ENCODE measurements around the gene PPP3R1. TPM values are rescaled to one million over a fixed set of nuclear protein-coding genes. Genes with fewer than 3 reads are reported as not detected.

Gene PPP3R1
- total and polyA plus RNA-seq, 9 of the 15 experiments (the other 6 are each of a cell fraction or from before 2014, with no cell fraction given): 3.7 to 70.0 (median 24.8) TPM

DNA sequence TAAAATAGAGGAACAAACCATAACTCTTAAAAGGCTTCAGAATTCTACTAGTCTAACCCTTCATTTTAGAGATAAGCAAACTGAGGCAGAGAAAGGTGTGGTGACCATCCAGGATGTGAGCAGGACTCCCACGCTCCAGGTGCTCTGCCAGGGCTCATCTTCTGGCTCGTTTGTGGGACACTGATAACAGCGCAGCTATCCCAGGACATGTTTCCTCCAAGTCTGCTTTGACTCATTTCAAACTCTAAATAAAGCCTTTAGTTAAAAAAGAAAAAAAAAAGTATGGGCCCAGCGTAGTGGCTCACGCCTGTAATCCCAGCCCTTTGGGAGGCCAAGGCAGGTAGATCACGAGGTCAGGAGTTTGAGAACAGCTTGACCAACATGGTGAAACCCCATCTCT, 39.0 kb upstream of the PPP3R1 start:
- FAIRE-seq: no peak
- intact Hi-C loops (cut with micrococcal nuclease): loop anchor here (5.0 kb wide), 1 partner anchor 151 kb away; no protein-coding TSS in a partner anchor
- TF ChIP-seq, protein P1, sequence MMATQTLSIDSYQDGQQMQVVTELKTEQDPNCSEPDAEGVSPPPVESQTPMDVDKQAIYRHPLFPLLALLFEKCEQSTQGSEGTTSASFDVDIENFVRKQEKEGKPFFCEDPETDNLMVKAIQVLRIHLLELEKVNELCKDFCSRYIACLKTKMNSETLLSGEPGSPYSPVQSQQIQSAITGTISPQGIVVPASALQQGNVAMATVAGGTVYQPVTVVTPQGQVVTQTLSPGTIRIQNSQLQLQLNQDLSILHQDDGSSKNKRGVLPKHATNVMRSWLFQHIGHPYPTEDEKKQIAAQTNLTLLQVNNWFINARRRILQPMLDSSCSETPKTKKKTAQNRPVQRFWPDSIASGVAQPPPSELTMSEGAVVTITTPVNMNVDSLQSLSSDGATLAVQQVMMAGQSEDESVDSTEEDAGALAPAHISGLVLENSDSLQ (IDR thresholded peaks at IDR 0.05): no peak
- TF ChIP-seq TSC22D4 (tag; IDR thresholded peaks at IDR 0.05) (no peak), MCM5 (IDR thresholded peaks at IDR 0.05; ENCODE audit: low read depth) (no peak), ZNF766 (CRISPR knock-in tag; conservative IDR thresholded peaks at IDR 0.05) (no peak), PHTF2 (CRISPR knock-in tag; IDR thresholded peaks at IDR 0.05) (no peak), FOXM1 (IDR thresholded peaks at IDR 0.05; ENCODE audit: low read depth) (no peak), FOXM1 (CRISPR knock-in tag; IDR thresholded peaks at IDR 0.05; ENCODE audit: low read depth) (no peak), TAF15 (IDR thresholded peaks at IDR 0.05; ENCODE audit: low read depth, low read length) (no peak), ZNF75A (CRISPR knock-in tag; IDR thresholded peaks at IDR 0.05) (no peak), XRCC4 (IDR thresholded peaks at IDR 0.05; ENCODE audit: extremely low read depth, insufficient read depth, insufficient read length) (no peak), STAT5B (CRISPR knock-in tag; IDR thresholded peaks at IDR 0.05) (no peak)
- TF ChIP-seq, protein P2, sequence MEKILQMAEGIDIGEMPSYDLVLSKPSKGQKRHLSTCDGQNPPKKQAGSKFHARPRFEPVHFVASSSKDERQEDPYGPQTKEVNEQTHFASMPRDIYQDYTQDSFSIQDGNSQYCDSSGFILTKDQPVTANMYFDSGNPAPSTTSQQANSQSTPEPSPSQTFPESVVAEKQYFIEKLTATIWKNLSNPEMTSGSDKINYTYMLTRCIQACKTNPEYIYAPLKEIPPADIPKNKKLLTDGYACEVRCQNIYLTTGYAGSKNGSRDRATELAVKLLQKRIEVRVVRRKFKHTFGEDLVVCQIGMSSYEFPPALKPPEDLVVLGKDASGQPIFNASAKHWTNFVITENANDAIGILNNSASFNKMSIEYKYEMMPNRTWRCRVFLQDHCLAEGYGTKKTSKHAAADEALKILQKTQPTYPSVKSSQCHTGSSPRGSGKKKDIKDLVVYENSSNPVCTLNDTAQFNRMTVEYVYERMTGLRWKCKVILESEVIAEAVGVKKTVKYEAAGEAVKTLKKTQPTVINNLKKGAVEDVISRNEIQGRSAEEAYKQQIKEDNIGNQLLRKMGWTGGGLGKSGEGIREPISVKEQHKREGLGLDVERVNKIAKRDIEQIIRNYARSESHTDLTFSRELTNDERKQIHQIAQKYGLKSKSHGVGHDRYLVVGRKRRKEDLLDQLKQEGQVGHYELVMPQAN (IDR thresholded peaks at IDR 0.05; ENCODE audit: borderline replicate concordance): no peak
- TF ChIP-seq, protein P3, sequence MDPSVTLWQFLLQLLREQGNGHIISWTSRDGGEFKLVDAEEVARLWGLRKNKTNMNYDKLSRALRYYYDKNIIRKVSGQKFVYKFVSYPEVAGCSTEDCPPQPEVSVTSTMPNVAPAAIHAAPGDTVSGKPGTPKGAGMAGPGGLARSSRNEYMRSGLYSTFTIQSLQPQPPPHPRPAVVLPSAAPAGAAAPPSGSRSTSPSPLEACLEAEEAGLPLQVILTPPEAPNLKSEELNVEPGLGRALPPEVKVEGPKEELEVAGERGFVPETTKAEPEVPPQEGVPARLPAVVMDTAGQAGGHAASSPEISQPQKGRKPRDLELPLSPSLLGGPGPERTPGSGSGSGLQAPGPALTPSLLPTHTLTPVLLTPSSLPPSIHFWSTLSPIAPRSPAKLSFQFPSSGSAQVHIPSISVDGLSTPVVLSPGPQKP (CRISPR knock-in tag; IDR thresholded peaks at IDR 0.05): no peak
- TF ChIP-seq, protein P4, sequence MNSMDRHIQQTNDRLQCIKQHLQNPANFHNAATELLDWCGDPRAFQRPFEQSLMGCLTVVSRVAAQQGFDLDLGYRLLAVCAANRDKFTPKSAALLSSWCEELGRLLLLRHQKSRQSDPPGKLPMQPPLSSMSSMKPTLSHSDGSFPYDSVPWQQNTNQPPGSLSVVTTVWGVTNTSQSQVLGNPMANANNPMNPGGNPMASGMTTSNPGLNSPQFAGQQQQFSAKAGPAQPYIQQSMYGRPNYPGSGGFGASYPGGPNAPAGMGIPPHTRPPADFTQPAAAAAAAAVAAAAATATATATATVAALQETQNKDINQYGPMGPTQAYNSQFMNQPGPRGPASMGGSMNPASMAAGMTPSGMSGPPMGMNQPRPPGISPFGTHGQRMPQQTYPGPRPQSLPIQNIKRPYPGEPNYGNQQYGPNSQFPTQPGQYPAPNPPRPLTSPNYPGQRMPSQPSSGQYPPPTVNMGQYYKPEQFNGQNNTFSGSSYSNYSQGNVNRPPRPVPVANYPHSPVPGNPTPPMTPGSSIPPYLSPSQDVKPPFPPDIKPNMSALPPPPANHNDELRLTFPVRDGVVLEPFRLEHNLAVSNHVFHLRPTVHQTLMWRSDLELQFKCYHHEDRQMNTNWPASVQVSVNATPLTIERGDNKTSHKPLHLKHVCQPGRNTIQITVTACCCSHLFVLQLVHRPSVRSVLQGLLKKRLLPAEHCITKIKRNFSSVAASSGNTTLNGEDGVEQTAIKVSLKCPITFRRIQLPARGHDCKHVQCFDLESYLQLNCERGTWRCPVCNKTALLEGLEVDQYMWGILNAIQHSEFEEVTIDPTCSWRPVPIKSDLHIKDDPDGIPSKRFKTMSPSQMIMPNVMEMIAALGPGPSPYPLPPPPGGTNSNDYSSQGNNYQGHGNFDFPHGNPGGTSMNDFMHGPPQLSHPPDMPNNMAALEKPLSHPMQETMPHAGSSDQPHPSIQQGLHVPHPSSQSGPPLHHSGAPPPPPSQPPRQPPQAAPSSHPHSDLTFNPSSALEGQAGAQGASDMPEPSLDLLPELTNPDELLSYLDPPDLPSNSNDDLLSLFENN (IDR thresholded peaks at IDR 0.05; ENCODE audit: low read depth in 2 of 2, low read length in 2 of 2): no peak
- TF ChIP-seq, protein P5, sequence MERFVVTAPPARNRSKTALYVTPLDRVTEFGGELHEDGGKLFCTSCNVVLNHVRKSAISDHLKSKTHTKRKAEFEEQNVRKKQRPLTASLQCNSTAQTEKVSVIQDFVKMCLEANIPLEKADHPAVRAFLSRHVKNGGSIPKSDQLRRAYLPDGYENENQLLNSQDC (CRISPR knock-in tag; IDR thresholded peaks at IDR 0.05): no peak

More for the DNA sequence above, 39.0 kb upstream of the PPP3R1 start:
- ATAC-seq (peak; percentile 14; the same call in 1 of the 3 replicates), DNase-seq (ENCODE audit: extremely low read depth in 1 of 4, low spot score in 3 of 4) (peak in 1 of 4 experiments; percentile 70)
- peaks cover 14 to 34% of the 10 kb centered on the region in 2 experiments for H3K4me1 ChIP-seq (replicated peaks in 1 of 2; ENCODE audit: control insufficient read depth in 2 of 2, insufficient read depth in 2 of 2, low read length in 2 of 2)
- H3K27ac ChIP-seq (ENCODE audit: extremely low read depth, low read depth, low read length): no peak overlapping the region
- WGBS (ENCODE audit: insufficient coverage, low coverage, missing lambda C conversion rate): 9% methylated on average over 6 of the region's 6 CpGs
- H3K36me3 ChIP-seq (ENCODE audit: control insufficient read depth, insufficient read depth, low read length): no peaks in the 10 kb centered on the region
- peak overlapping the region in 1 of 2 experiments; percentile 3; a peak in 1 of 4 replicates for H3K9ac ChIP-seq (ENCODE audit: insufficient read depth in 1 of 2, low read depth in 2 of 2, low read length in 2 of 2)
- H3K4me2 ChIP-seq (ENCODE audit: insufficient read depth, low read length): no peak overlapping the region; the same call in 1 of the 2 replicates
- in situ Hi-C loops (cut with MboI): no loop called here
- no peaks in the 10 kb centered on the region for H3K9me1 ChIP-seq (ENCODE audit: control insufficient read depth, insufficient read depth, low read length)
- no TSS peak for BruUV-seq (replicated peaks)
- peak overlapping the region; percentile 54; the same call in 1 of the 2 replicates for H2AFZ ChIP-seq (ENCODE audit: low read depth, low read length)
- no peaks in the 10 kb centered on the region for H3K9me3 ChIP-seq (replicated peaks; ENCODE audit: control insufficient read depth, insufficient read depth, low read depth, low read length)
- H3K27me3 ChIP-seq (ENCODE audit: control insufficient read depth in 2 of 2, insufficient read depth in 2 of 2, low read length in 2 of 2): no peaks in the 10 kb centered on the region
- ChIA-PET POLR2A (interaction anchor here (0.6 to 1.1 kb wide), 3 partner anchors 13 to 273 kb away, joined by 3 to 5 read pairs (median 3); no protein-coding TSS in a partner anchor), CTCF (ENCODE audit: low intra/inter-chr PET ratio) (interaction anchor here (0.6 to 2.6 kb wide), 2 partner anchors 169 to 1013 kb away, joined by 3 to 23 read pairs; no protein-coding TSS in a partner anchor)
- no peaks in the 10 kb centered on the region for H3K79me2 ChIP-seq (ENCODE audit: control insufficient read depth, insufficient read depth, low read length)
- H4K20me1 ChIP-seq (replicated peaks; ENCODE audit: control insufficient read depth, insufficient read depth, low read length): no peaks in the 10 kb centered on the region
- H3K4me3 ChIP-seq: no peak overlapping the region

All from K562 (cell line).